Activated gamma-delta T cell treated with anti-CD3 and anti-CD28 coated beads, Interleukin-2, amount 50 U/mL, for 16 hours (primary cell): ENCODE results near the gene HMOX1.

Source experiments
- DNase-seq: peaks from one replicate; pipeline ENCODE4 v3.0.0-alpha.2; 2020; ENCODE audit warnings: low read depth

Gene HMOX1

GRCh38 chr22:35380537-35381423 is at the start of gene HMOX1:
HMOX1 (plus strand) TSS chr22:35381096; CDS start chr22:35381174, 78 bp downstream.
- peak; percentile 9 for DNase-seq

DNA sequence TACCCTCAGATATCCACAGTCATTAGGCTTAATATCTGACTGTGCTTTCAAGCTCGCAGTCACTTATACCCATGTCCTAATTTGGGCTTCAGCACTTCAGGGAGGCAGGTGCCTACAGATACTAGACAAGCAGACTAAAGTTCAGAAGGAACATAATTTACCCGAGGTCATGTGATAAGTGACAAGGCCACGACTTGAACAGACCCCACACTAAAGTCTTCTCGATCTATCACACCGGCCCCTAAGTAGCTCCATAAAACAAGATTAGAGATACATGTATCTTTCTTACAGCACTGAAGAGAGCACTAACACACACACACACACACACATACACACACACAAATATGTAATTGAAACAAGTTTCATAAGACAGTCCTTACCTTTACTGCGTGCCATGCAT is 48.6 kb upstream of the HMOX1 start:
- no peak for DNase-seq

DNA sequence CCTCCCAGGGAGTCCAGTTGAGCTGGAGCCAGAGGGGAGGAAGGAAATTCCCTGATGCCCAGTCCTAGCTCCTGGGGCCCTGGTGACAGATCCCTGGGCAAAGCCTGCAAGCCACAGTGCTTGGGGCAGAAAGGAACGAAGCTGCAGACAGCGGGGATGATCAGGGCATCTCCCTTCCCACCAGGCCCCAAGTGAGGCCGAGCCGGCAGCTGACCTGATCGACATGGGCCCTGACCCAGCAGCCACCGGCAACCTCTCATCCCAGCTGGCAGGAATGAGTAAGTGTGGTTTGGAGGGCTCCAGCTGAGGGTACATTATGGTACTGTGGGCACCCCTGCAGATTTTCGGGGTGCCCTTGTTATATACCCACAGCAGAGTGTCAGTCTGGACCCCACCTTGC is 47.7 kb upstream of the HMOX1 start:
- no peak for DNase-seq

- DNase-seq, result no peak
Measured at GRCh38 chr22:35334004-35334403, 46.9 kb upstream of the HMOX1 start.

DNA sequence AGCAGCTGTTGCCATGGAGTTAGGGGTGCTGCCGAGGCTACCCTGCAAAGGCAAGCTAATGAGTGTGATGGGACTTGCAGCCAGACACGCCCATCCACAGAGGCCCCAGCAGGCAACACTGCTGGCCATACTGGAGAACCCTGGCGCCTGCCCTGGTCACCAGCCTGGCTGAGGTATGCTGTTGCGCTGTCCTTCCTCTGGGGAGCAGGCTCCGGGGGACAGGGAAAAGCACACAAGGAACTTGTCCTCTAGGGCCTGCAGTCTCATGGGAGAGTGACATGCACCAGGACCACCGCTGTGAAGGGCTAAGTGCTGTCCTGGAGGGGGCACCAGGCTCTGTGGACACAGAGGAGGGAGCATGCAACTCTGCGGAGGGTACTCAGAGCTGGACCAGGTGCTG is 45.4 kb upstream of the HMOX1 start:
- DNase-seq, result no peak

DNA sequence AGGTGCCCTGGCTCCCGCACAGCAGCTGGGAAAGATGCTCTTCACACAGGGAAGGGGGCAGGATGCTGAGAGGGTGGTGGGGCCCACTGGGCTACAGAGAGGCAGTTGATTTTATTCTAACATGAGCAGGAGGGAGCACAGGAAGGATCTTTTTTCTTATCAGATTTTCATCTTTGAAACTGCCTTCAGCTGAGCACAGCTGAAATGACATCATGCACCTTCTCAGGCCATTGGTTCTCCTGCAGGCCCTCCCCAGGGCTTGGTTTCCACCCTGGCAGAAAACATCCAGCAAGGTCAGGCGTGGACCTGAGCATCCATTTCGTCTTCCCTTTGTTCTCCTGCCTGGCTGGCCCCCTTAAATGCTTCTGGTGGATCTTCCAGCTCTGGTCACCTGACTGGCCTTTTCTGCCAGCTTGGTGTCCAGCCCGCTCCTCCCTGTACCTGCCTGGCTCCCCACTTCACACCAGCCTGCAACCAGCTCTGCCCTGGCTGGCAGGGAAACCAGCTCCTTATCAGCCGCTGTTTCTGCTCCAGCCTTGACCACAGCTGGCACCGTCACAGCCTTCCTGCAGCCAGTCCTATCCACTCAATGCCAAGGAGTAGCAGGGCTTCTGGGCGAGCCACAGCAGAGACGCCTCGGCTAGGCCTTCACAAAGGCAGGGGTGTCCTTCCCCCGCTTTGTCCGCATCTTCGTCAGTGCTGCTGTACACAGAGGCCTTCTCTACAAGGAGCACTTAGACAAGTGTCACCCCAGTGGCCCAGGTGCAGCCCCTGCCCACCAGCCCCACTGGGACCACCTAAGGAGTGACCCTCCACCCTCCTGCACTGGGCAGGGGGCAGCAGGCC is 44.7 kb upstream of the HMOX1 start:
- DNase-seq, result no peak

DNA sequence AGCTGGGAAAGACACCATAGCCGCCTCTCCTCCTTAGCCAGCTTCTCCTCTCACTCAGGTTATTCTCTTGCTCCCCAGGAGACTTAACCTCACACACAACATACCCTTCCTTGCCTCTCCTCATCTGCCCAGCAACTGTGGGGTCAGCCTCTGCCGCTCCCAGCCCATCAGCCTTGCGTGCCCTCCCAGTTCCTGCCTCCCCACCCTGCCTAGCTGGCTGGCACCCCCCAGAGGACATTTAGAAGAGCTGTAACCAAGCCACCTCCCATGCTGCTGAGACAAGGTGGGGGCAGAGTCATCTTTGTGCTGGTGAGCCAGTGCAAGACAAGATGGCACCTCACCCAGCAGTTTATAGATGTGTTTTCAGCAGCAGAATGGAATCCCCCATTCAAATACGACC is 43.0 kb upstream of the HMOX1 start:
- no peak for DNase-seq

GRCh38 chr22:35341090-35341874 is 39.6 kb upstream of the HMOX1 start:
- no peak for DNase-seq

DNA sequence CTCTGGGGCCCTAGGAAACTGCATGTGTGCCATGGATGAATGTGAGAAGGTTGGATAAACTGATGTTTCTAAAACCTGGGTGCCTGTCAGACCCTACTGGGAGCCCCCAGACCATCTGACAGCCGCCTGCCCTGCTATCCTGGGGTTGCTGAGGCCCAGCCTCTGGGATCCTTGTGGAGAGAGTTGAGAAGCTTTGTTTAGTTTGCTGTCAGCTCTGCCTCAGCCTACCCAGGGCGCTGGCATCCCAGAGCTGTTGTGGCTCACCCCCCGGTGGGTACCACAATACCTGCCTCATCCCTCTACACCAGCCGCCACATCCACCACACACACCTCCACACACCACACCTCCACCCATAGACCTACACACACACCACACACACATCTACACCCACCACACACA is 38.5 kb upstream of the HMOX1 start:
- no peak for DNase-seq

DNA sequence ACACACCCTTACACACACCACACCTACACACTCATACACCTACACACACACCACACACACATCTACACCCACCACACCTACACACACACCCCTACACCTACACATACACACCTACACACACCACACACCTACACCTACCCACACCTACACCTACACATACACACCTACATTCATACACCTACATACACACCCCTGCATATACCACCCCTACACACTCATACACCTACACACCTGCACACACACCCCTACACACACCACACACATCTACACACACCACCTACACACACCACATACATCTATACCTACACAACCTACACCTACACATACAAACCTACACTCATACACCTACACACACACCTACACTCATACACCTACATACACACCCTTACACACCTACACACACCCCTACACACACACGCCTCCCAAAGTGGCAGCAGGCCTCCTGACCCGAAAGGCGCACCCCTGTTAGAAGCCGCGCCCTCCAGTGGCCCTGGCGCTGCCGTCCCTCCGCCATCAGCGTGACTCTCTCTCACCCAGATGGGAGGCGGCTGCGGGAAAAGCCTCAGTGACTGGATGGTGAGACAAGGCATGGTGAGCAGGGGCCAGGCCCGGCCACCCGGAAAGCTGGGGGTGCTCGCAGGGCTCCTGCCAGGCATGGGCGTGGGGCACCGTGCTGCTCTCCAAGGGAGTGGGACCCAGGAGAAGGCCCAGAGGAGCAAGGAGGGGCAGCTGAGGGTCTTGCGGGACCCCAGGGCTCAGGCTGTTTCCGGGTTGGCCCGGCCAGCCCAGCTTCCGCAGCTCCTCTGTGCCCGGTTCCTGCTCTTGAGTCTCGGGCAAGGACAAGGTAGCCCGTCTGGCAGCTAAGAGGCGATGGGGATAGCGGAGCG is 37.0 kb upstream of the HMOX1 start:
- no peak for DNase-seq

GRCh38 chr22:35344956-35345690 is 35.8 kb upstream of the HMOX1 start:
- no peak for DNase-seq

DNA sequence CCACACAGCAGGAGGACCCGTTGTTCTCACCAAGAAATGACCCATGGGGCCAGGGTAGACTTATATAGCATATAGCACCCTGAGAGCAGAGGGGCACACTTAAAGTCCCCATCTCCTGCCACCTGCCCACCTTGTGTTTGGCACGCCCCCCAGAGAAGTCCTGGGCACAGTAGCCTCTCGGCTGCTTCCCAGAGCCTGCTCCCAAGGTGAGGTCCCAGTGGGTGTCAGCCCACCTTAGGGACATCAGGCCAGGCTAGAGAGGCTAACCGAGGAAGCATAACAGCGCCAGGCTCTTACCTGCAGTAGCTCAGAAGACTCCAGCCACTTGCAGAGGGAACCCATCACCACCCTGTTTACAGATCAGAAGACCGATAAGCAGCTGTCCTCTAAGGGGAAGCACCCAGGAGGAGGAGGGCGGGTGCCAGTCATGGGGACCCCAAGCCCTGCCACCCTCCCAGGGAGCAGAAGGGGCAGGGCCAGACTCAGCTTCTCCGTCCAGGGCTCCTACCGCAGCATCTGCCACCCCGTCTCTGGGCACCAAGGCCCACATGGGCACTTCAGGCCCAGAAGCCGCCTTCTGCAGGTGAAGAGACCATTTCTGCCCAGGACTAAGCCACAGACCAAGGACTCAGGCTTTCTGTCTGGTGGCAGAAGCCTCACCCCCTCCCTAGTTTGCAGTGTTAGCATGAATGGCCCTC is 34.9 kb upstream of the HMOX1 start:
- DNase-seq, result no peak

GRCh38 chr22:35346596-35347220 is 34.2 kb upstream of the HMOX1 start:
- no peak for DNase-seq

GRCh38 chr22:35347462-35347861 is 33.4 kb upstream of the HMOX1 start:
- no peak for DNase-seq

DNA sequence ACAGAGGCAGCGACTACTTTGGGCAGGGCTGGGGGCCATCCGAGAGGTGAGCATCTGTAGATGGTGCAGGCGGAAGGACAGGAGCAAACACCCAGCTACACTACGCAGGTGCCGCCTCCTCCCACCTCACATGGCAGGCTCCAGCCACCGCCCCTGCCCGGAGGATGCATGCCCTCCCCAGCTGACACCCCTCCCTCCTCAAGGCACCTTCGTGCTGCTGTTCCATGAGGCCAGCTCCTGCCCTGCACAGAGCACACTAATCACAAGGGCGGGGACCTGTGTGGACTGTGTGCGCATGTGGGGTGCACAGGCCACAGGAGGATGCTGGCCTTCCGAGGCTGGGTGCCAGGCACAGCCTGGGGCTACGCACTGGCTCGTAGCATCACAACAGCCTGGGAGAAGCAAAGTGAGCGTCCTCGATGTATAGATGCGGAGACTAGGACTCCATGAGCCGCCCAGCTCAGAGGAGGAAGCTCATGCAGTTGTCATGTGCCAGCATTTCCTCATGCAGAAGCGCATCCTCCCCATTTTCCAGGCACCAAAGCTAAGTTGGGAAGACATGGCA is 32.8 kb upstream of the HMOX1 start:
- no peak for DNase-seq

- DNase-seq, result no peak
Measured at GRCh38 chr22:35348703-35349102, 32.2 kb upstream of the HMOX1 start.

- no peak for DNase-seq
Measured at GRCh38 chr22:35349368-35349703, 31.6 kb upstream of the HMOX1 start.

- DNase-seq, result no peak
Measured at GRCh38 chr22:35349704-35350538, 31.0 kb upstream of the HMOX1 start.
